Right lobe of liver (tissue), 6 donors: ENCODE measurements around the gene PROCA1. TPM values are rescaled to one million over a fixed set of nuclear protein-coding genes. Genes with fewer than 3 reads are reported as not detected.

Experiments used
- ATAC-seq, 4 donors: fragments of 200-7000 bp; cut with Tn5 transposase; one replicate each; pipeline ENCODE4 v1.9.1; 2020; ENCODE audit warnings: mild to moderate bottlenecking in 4 of 4, moderate library complexity in 4 of 4
- DNase-seq, 3 donors: peaks; one replicate each; pipeline ENCODE4 v3.0.0-alpha.2; 2020
- H3K27ac ChIP-seq, 3 donors: fragments of 200-600 bp; one replicate each; pipeline ENCODE4 v1.8.0; 2022
- H3K27me3 ChIP-seq, 2 donors: fragments of 200-600 bp; one replicate each; pipeline ENCODE4 v1.8.0; 2022
- H3K36me3 ChIP-seq, 4 donors: fragments of 200-600 bp; sonication (generic) in 1 of 4; one replicate each; pipeline versions ENCODE4 v1.5.1 to v1.8.0; 2017 to 2022; ENCODE audit warnings: control low read depth in 1 of 4
- H3K4me1 ChIP-seq, 4 donors: fragments of 200-600 bp; sonication (generic) in 1 of 4; one replicate each; pipeline versions ENCODE4 v1.5.1 to v1.8.0; 2017 to 2022; ENCODE audit warnings: control low read depth in 1 of 4
- H3K4me3 ChIP-seq, 3 donors: fragments of 200-600 bp; one replicate each; pipeline ENCODE4 v1.8.0; 2022
- H3K9me3 ChIP-seq, 4 donors: fragments of 200-600 bp; sonication (generic) in 1 of 4; one replicate each; pipeline versions ENCODE4 v1.5.1 to v1.8.0; 2017 to 2022; ENCODE audit warnings: control low read depth in 1 of 4
- CTCF ChIP-seq, 4 donors: fragments of 200-600 bp in 3 of 4; fragments of 450-650 bp in 1 of 4; IDR thresholded peaks; one replicate each; pipeline versions ENCODE4 v1.5.1 to v1.8.0; 2016 to 2022; ENCODE audit warnings: antibody characterized with exemption in 4 of 4, mild to moderate bottlenecking in 2 of 4
- POLR2A ChIP-seq: fragments of 450-650 bp; IDR thresholded peaks from one replicate; pipeline ENCODE4 v1.6.1; 2017; ENCODE audit warnings: antibody characterized with exemption, mild to moderate bottlenecking
- WGBS: methylation state at CpG from one replicate; pipeline ENCODE4 v1.1.6; 2018; ENCODE audit warnings: low coverage, low lambda C conversion rate; ENCODE audit not compliant: insufficient coverage; ENCODE audit errors: missing lambda C conversion rate; 5-methylcytosine and 5-hydroxymethylcytosine counted together
- intact Hi-C, 2 donors: fragments of 100-400 bp; cut with DNase I; formaldehyde crosslinking; loops; one replicate each; pipeline versions ENCODE4 v1.11.2 to v1.14.1; 2022
- total RNA-seq, 6 experiments: library from RNA; depleted of rRNA in 2 of 6; stranded (reverse); fragments of >200 nt in 2 of 6; fragmentation: NEBNext Ultra II Directional in 3 of 6; extraction: Animal tissue kit (Norgen Biotek cat#: 25700) in 3 of 6; gene quantifications; one replicate each; pipeline versions ENCODE4 v1.1.0 to v1.2.4, GENCODE V29; 2016 to 2023
- donor health status: DM: no; HTN: yes; CAD: no.
- donor health status: DM: no; HTN: no; CAD: no.
- donor health status: DM: no; HTN: no; CAD: no.
- donor health status: DM: no; HTN: yes; CAD: no.
- donor health status: DM: no; HTN: yes; CAD: no.

The PROCA1 gene
- total RNA-seq, 6 experiments from 2014 or later: 0.18 to 0.97 (median 0.54) TPM; not detected in 1

- ATAC-seq: peak in 3 of 4 donors; percentile 6 to 13 (median 9)
- no peak for TF ChIP-seq CTCF (IDR thresholded peaks at IDR 0.05)
- no peak for TF ChIP-seq POLR2A
- Histone ChIP-seq H3K36me3 (no peaks in the 10 kb centered on the region), H3K27me3 (no peaks in the 10 kb centered on the region), H3K4me3 (peak overlapping the region; percentile 62 to 77 (median 64)), H3K27ac (peak overlapping the region in 2 of 3 donors; percentile 53 to 85), H3K4me1 (peaks cover 0 to 10% (median 2%) of the 10 kb centered on the region in 4 donors), H3K9me3 (no peaks in the 10 kb centered on the region)
- DNase-seq: peak in 2 of 3 donors; percentile 62 to 70
- WGBS: 49% methylated on average over 22 of the region's 34 CpGs
- intact Hi-C loops: no loop called here
Observed at GRCh38 chr17:28712032-28712704, 480 bp upstream of the PROCA1 start.

GRCh38 chr17:28710861-28711722 is 596 bp downstream of the PROCA1 start:
- TF ChIP-seq POLR2A (peak; percentile 63), CTCF (IDR thresholded peaks at IDR 0.05) (no peak)
- H3K4me1 ChIP-seq: peaks cover 0 to 10% (median 2%) of the 10 kb centered on the region in 4 donors
- ATAC-seq (peak; percentile 89 to 94 (median 92)), DNase-seq (peak; percentile 90)
- H3K27ac ChIP-seq: peak overlapping the region; percentile 56 to 85 (median 70)
- intact Hi-C loops: no loop called here
- under 1% methylated on average over 18 of the region's 74 CpGs for WGBS
- peak overlapping the region; percentile 62 to 77 (median 64) for H3K4me3 ChIP-seq
- no peaks in the 10 kb centered on the region for H3K9me3 ChIP-seq
- H3K27me3 ChIP-seq: no peaks in the 10 kb centered on the region
- H3K36me3 ChIP-seq: no peaks in the 10 kb centered on the region

GRCh38 chr17:28707339-28707720 is 4.4 kb downstream of the PROCA1 start:
- Histone ChIP-seq H3K36me3 (peaks cover 0 to 15% (median 1%) of the 10 kb centered on the region in 4 donors), H3K4me3 (no peak overlapping the region), H3K9me3 (no peaks in the 10 kb centered on the region), H3K27ac (no peak overlapping the region), H3K27me3 (no peaks in the 10 kb centered on the region), H3K4me1 (peaks cover 0 to 10% (median 4%) of the 10 kb centered on the region in 4 donors)
- no peak for DNase-seq
- TF ChIP-seq CTCF (IDR thresholded peaks at IDR 0.05) (no peak), POLR2A (no peak)
- no peak for ATAC-seq
- WGBS: 80% methylated on average over 2 of the region's 2 CpGs
- intact Hi-C loops: no loop called here

GRCh38 chr17:28706471-28707338 is 5.0 kb downstream of the PROCA1 start:
- Histone ChIP-seq H3K36me3 (peaks cover 0 to 21% (median 5%) of the 10 kb centered on the region in 4 donors), H3K4me1 (peaks cover 0 to 13% (median 5%) of the 10 kb centered on the region in 4 donors), H3K27me3 (no peaks in the 10 kb centered on the region), H3K9me3 (no peaks in the 10 kb centered on the region), H3K4me3 (no peak overlapping the region), H3K27ac (no peak overlapping the region)
- WGBS: 77% methylated on average over 6 of the region's 7 CpGs
- no peak for DNase-seq
- ATAC-seq: no peak
- intact Hi-C loops: no loop called here
- TF ChIP-seq POLR2A (no peak), CTCF (IDR thresholded peaks at IDR 0.05) (no peak)
